ENCODE measurements around the gene ALAS1.
A peak's percentile ranks its signal among the peaks of the same experiment; 100 is the strongest.

Gene ALAS1

GRCh38 chr3:52213005-52213404 lies 15.0 kb downstream of the ALAS1 start:
- H3K36me3 Mint-ChIP-seq (ENCODE audit: insufficient read depth): peaks cover 70% of the 10 kb centered on the region
- H3K4me3 Mint-ChIP-seq: no peak overlapping the region
- H3K27me3 Mint-ChIP-seq: no peaks in the 10 kb centered on the region
- DNase-seq (no peak), ATAC-seq (replicated peaks) (no peak)
- peaks cover 23 to 26% of the 10 kb centered on the region in 2 donors for H3K4me1 Mint-ChIP-seq (ENCODE audit: low read depth in 2 of 2)
- no peak overlapping the region for H3K27ac Mint-ChIP-seq
- H3K9me3 Mint-ChIP-seq: no peaks in the 10 kb centered on the region

- Mint-ChIP-seq H3K4me1 (ENCODE audit: low read depth in 2 of 2) (peaks cover 31 to 34% of the 10 kb centered on the region in 2 donors), H3K9me3 (no peaks in the 10 kb centered on the region), H3K27me3 (no peaks in the 10 kb centered on the region), H3K4me3 (no peak overlapping the region), H3K27ac (peak overlapping the region; percentile 16 to 36), H3K36me3 (ENCODE audit: insufficient read depth) (peaks cover 61% of the 10 kb centered on the region)
- DNase-seq (no peak), ATAC-seq (replicated peaks) (no peak)
Observed at GRCh38 chr3:52213901-52214300, 15.9 kb downstream of the ALAS1 start.

GRCh38 chr3:52215351-52215750 lies 17.4 kb downstream of the ALAS1 start:
- H3K4me1 Mint-ChIP-seq (ENCODE audit: low read depth in 2 of 2): peaks cover 44 to 47% of the 10 kb centered on the region in 2 donors

GRCh38 chr3:52216585-52217408 lies 18.8 kb downstream of the ALAS1 start:
- peak in 2 of 3 experiments; percentile 28 to 30 for DNase-seq
- H3K27ac Mint-ChIP-seq: peak overlapping the region; percentile 94
- H3K9me3 Mint-ChIP-seq: no peaks in the 10 kb centered on the region
- peak; percentile 76 for ATAC-seq (replicated peaks)
- H3K4me1 Mint-ChIP-seq (ENCODE audit: low read depth in 2 of 2): peaks cover 44 to 57% of the 10 kb centered on the region in 2 donors
- H3K4me3 Mint-ChIP-seq: peak overlapping the region; percentile 75 to 77
- no peaks in the 10 kb centered on the region for H3K27me3 Mint-ChIP-seq
- H3K36me3 Mint-ChIP-seq (ENCODE audit: insufficient read depth): peaks cover 40% of the 10 kb centered on the region

More at GRCh38 chr3:52215351-52215750, 17.4 kb downstream of the ALAS1 start:
- Mint-ChIP-seq H3K27ac (peak overlapping the region; percentile 63 to 94), H3K27me3 (no peaks in the 10 kb centered on the region), H3K9me3 (no peaks in the 10 kb centered on the region), H3K4me3 (no peak overlapping the region), H3K36me3 (ENCODE audit: insufficient read depth) (peaks cover 49% of the 10 kb centered on the region)
- DNase-seq (no peak), ATAC-seq (replicated peaks) (no peak)

- DNase-seq: no peak
- Mint-ChIP-seq H3K4me1 (ENCODE audit: low read depth in 2 of 2) (peaks cover 50 to 63% of the 10 kb centered on the region in 2 donors), H3K27me3 (no peaks in the 10 kb centered on the region), H3K4me3 (peak overlapping the region; percentile 75 to 77), H3K27ac (peak overlapping the region; percentile 94), H3K36me3 (ENCODE audit: insufficient read depth) (peaks cover 37% of the 10 kb centered on the region), H3K9me3 (no peaks in the 10 kb centered on the region)
- peak; percentile 12 for ATAC-seq (replicated peaks)
Observed at GRCh38 chr3:52217409-52217805, 19.4 kb downstream of the ALAS1 start.

- ATAC-seq (replicated peaks) (no peak), DNase-seq (no peak)
- Mint-ChIP-seq H3K27me3 (no peaks in the 10 kb centered on the region), H3K4me3 (peak overlapping the region; percentile 75 to 77), H3K27ac (peak overlapping the region; percentile 94), H3K36me3 (ENCODE audit: insufficient read depth) (peaks cover 35% of the 10 kb centered on the region), H3K9me3 (no peaks in the 10 kb centered on the region), H3K4me1 (ENCODE audit: low read depth in 2 of 2) (peaks cover 51 to 68% of the 10 kb centered on the region in 2 donors)
Observed at GRCh38 chr3:52218026-52218425, 20.1 kb downstream of the ALAS1 start.

GRCh38 chr3:52218454-52218853 lies 20.5 kb downstream of the ALAS1 start:
- peaks cover 51 to 73% of the 10 kb centered on the region in 2 donors for H3K4me1 Mint-ChIP-seq (ENCODE audit: low read depth in 2 of 2)
- H3K27me3 Mint-ChIP-seq: no peaks in the 10 kb centered on the region
- peak overlapping the region; percentile 94 for H3K27ac Mint-ChIP-seq
- peak; percentile 36 for ATAC-seq (replicated peaks)
- no peak for DNase-seq
- H3K36me3 Mint-ChIP-seq (ENCODE audit: insufficient read depth): peaks cover 31% of the 10 kb centered on the region
- peak overlapping the region; percentile 75 to 77 for H3K4me3 Mint-ChIP-seq
- no peaks in the 10 kb centered on the region for H3K9me3 Mint-ChIP-seq

GRCh38 chr3:52218937-52219650 lies 21.1 kb downstream of the ALAS1 start:
- no peak for DNase-seq
- H3K36me3 Mint-ChIP-seq (ENCODE audit: insufficient read depth): peaks cover 25% of the 10 kb centered on the region
- peak overlapping the region; percentile 94 for H3K27ac Mint-ChIP-seq
- peaks cover 51 to 76% of the 10 kb centered on the region in 2 donors for H3K4me1 Mint-ChIP-seq (ENCODE audit: low read depth in 2 of 2)
- no peak for ATAC-seq (replicated peaks)
- H3K4me3 Mint-ChIP-seq: peak overlapping the region; percentile 75 to 77
- no peaks in the 10 kb centered on the region for H3K27me3 Mint-ChIP-seq
- no peaks in the 10 kb centered on the region for H3K9me3 Mint-ChIP-seq

- peak; percentile 87 to 89 (median 87) for DNase-seq
- Mint-ChIP-seq H3K9me3 (no peaks in the 10 kb centered on the region), H3K27ac (peak overlapping the region in 1 of 2 donors; percentile 60), H3K36me3 (ENCODE audit: insufficient read depth) (peaks cover 16% of the 10 kb centered on the region), H3K4me3 (peak overlapping the region; percentile 47 to 77), H3K4me1 (ENCODE audit: low read depth in 2 of 2) (peaks cover 53 to 77% of the 10 kb centered on the region in 2 donors), H3K27me3 (no peaks in the 10 kb centered on the region)
- ATAC-seq (replicated peaks): peak; percentile 64
Observed at GRCh38 chr3:52220380-52221026, 22.5 kb downstream of the ALAS1 start.

GRCh38 chr3:52221141-52221562 lies 23.2 kb downstream of the ALAS1 start:
- H3K4me3 Mint-ChIP-seq: peak overlapping the region in 1 of 2 donors; percentile 85
- peaks cover 16% of the 10 kb centered on the region for H3K36me3 Mint-ChIP-seq (ENCODE audit: insufficient read depth)
- no peaks in the 10 kb centered on the region for H3K9me3 Mint-ChIP-seq
- ATAC-seq (replicated peaks) (no peak), DNase-seq (no peak)
- no peaks in the 10 kb centered on the region for H3K27me3 Mint-ChIP-seq
- no peak overlapping the region for H3K27ac Mint-ChIP-seq
- H3K4me1 Mint-ChIP-seq (ENCODE audit: low read depth in 2 of 2): peaks cover 54 to 82% of the 10 kb centered on the region in 2 donors

GRCh38 chr3:52221563-52222318 lies 23.8 kb downstream of the ALAS1 start:
- H3K4me1 Mint-ChIP-seq (ENCODE audit: low read depth in 2 of 2): peaks cover 57 to 83% of the 10 kb centered on the region in 2 donors
- no peaks in the 10 kb centered on the region for H3K27me3 Mint-ChIP-seq
- ATAC-seq (replicated peaks) (peak; percentile 65), DNase-seq (peak in 2 of 3 experiments; percentile 46 to 53)
- no peaks in the 10 kb centered on the region for H3K9me3 Mint-ChIP-seq
- H3K36me3 Mint-ChIP-seq (ENCODE audit: insufficient read depth): peaks cover 14% of the 10 kb centered on the region
- peak overlapping the region; percentile 55 to 85 for H3K4me3 Mint-ChIP-seq
- peak overlapping the region; percentile 58 to 89 for H3K27ac Mint-ChIP-seq

GRCh38 chr3:52222319-52223221 lies 24.6 kb downstream of the ALAS1 start:
- no peaks in the 10 kb centered on the region for H3K9me3 Mint-ChIP-seq
- H3K27me3 Mint-ChIP-seq: no peaks in the 10 kb centered on the region
- peak overlapping the region; percentile 58 to 89 for H3K27ac Mint-ChIP-seq
- H3K4me1 Mint-ChIP-seq (ENCODE audit: low read depth in 2 of 2): peaks cover 51 to 77% of the 10 kb centered on the region in 2 donors
- peaks cover 9% of the 10 kb centered on the region for H3K36me3 Mint-ChIP-seq (ENCODE audit: insufficient read depth)
- peak overlapping the region; percentile 55 to 85 for H3K4me3 Mint-ChIP-seq
- no peak for ATAC-seq (replicated peaks)
- DNase-seq: no peak
